ENCODE measurements around the gene CCND1.

CCND1 gene

DNA sequence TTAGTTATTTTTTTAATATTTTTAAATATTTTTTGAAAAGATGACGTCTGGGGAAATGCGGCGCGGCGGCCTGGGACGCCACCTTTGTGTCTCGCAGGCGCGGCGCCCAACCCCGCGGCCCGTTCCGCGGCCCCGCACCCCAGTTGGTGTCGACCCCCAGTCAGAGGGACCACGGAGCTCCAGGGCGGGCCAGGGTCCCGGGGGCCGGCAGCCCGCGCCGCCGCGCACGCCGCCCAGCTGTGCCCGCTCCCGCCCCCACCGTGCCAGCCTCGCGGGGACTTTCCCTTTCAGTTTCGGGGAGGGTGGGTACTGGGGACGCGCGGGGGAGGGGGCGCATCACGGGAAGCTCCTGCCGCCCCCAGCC is 1.6 kb downstream of the CCND1 start:
- peaks cover 47% of the 10 kb centered on the region for H3K36me3 ChIP-seq (ENCODE audit: insufficient read depth, insufficient read length, low read length)
- no peaks in the 10 kb centered on the region for H3K27me3 ChIP-seq (ENCODE audit: insufficient read depth, insufficient read length)
- no peak for DNase-seq (ENCODE audit: low read depth, low spot score)
- H3K4me3 ChIP-seq (ENCODE audit: insufficient read length, low read depth) = peak overlapping the region; percentile 55
- no peaks in the 10 kb centered on the region for H3K9me3 ChIP-seq (ENCODE audit: insufficient read depth, low read length)
- peak overlapping the region; percentile 79 for H3K9ac ChIP-seq (ENCODE audit: insufficient read length, low read depth)
- TF ChIP-seq ZNF274 (IDR thresholded peaks at IDR 0.05; ENCODE audit: low read depth, low read length) (no peak), YY1 (IDR thresholded peaks at IDR 0.05; ENCODE audit: insufficient read depth, insufficient read length) (no peak), SUZ12 (IDR thresholded peaks at IDR 0.05; ENCODE audit: extremely low read depth, insufficient read depth, insufficient read length) (no peak)
- H3K4me1 ChIP-seq (ENCODE audit: insufficient read depth, insufficient read length) = peaks cover 20% of the 10 kb centered on the region

DNA sequence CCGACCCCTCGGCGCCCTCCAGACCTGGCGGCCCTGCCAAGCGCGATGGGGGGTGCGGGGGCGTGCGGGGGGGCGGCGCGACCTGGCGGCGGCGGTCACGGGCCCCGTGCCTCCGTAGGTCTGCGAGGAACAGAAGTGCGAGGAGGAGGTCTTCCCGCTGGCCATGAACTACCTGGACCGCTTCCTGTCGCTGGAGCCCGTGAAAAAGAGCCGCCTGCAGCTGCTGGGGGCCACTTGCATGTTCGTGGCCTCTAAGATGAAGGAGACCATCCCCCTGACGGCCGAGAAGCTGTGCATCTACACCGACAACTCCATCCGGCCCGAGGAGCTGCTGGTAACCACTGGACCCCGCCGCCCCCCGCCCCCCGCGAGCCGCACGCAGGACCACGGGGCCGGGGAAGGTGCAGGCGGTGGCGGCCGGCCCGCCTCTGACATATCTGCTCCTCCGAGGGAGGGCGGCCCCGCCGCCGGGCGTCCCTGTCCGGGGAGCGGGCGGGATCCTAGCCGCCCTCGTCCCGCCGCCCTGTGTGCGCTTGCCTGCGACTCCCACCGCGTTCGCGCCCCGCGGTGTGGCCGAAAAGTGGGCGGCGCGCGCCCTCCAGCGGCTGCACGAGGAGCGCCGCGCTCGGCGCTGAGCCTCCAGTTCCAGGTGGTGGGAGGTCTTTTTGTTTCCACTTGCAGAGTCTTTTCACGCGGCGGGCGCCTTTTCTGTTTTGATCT is 2.1 kb downstream of the CCND1 start:
- TF ChIP-seq ZNF274 (IDR thresholded peaks at IDR 0.05; ENCODE audit: low read depth, low read length) = no peak
- H3K9ac ChIP-seq (ENCODE audit: insufficient read length, low read depth) = peak overlapping the region; percentile 79
- H3K27me3 ChIP-seq (ENCODE audit: insufficient read depth, insufficient read length) = no peaks in the 10 kb centered on the region
- H3K9me3 ChIP-seq (ENCODE audit: insufficient read depth, low read length) = no peaks in the 10 kb centered on the region
- peak overlapping the region; percentile 55 for H3K4me3 ChIP-seq (ENCODE audit: insufficient read length, low read depth)
- peaks cover 52% of the 10 kb centered on the region for H3K36me3 ChIP-seq (ENCODE audit: insufficient read depth, insufficient read length, low read length)
- H3K4me1 ChIP-seq (ENCODE audit: insufficient read depth, insufficient read length) = peaks cover 20% of the 10 kb centered on the region
- no peak for DNase-seq (ENCODE audit: low read depth, low spot score)

DNA sequence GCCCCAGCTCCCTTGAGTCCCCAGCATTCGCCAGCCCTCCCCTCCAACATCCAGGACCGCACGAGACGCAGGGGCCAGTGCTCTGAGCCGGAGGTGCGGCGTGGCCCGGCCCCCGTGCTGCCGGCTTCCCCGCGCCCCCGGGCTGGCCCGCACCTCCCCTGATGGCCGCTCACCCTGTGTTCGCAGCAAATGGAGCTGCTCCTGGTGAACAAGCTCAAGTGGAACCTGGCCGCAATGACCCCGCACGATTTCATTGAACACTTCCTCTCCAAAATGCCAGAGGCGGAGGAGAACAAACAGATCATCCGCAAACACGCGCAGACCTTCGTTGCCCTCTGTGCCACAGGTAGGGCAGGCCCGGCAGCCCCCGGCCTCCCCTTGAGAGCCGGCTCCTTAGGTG is 2.7 kb downstream of the CCND1 start:
- TF ChIP-seq YY1 (IDR thresholded peaks at IDR 0.05; ENCODE audit: insufficient read depth, insufficient read length) = no peak
- TF ChIP-seq ZNF274 (IDR thresholded peaks at IDR 0.05; ENCODE audit: low read depth, low read length) = no peak
- no peak for TF ChIP-seq SUZ12 (IDR thresholded peaks at IDR 0.05; ENCODE audit: extremely low read depth, insufficient read depth, insufficient read length)
- peak overlapping the region; percentile 55 for H3K4me3 ChIP-seq (ENCODE audit: insufficient read length, low read depth)
- no peaks in the 10 kb centered on the region for H3K9me3 ChIP-seq (ENCODE audit: insufficient read depth, low read length)
- DNase-seq (ENCODE audit: low read depth, low spot score) = no peak
- peaks cover 20% of the 10 kb centered on the region for H3K4me1 ChIP-seq (ENCODE audit: insufficient read depth, insufficient read length)
- H3K27me3 ChIP-seq (ENCODE audit: insufficient read depth, insufficient read length) = no peaks in the 10 kb centered on the region
- H3K9ac ChIP-seq (ENCODE audit: insufficient read length, low read depth) = peak overlapping the region; percentile 79
- peaks cover 58% of the 10 kb centered on the region for H3K36me3 ChIP-seq (ENCODE audit: insufficient read depth, insufficient read length, low read length)

DNA sequence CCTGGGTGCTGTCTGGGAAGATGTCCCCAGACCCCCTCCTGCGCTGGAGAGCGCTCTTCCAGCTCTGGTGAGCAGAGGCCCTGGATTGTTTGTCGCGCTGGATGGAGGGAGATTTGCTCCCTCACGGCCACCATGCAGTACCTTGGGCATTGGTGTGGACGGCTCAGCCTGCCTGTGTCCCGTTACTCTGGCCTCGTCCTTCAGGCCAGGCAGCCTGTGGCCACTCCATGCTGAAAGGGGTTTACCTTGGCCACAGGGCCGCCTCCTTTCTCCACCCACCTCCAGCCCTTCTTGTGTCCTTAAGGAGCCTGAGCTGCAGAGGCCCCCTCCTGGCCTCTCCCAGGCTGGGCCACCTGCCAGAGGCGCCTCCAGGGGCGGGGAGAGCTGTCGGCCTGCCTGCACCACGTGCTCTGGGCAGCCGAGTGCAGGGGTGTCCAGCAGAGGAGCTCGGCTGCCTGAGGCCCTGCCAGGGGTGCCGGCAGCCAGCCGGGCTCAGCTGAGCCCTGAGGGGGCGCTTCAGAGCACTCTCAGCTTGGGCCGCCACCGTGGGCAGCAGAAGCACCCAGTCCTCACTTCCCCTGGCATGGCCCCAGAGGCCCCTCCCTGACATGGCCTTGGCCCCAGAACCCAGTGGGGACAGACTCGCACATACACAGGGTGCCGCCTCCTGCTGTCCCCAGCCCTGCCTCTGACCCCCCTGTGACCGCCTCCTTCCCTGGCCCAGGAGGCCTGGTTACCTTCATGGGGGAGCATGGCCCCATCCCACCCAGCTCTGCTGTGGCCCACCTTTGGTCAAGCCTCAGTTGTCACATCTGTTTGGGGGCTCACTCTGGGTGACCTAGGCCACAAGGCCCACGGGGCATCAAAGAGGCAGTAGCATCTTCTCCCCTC is 3.4 kb downstream of the CCND1 start:
- H3K9me3 ChIP-seq (ENCODE audit: insufficient read depth, low read length) = no peaks in the 10 kb centered on the region
- no peak for DNase-seq (ENCODE audit: low read depth, low spot score)
- peaks cover 65% of the 10 kb centered on the region for H3K36me3 ChIP-seq (ENCODE audit: insufficient read depth, insufficient read length, low read length)
- peak overlapping the region; percentile 79 for H3K9ac ChIP-seq (ENCODE audit: insufficient read length, low read depth)
- peak overlapping the region; percentile 55 for H3K4me3 ChIP-seq (ENCODE audit: insufficient read length, low read depth)
- H3K27me3 ChIP-seq (ENCODE audit: insufficient read depth, insufficient read length) = no peaks in the 10 kb centered on the region
- TF ChIP-seq SUZ12 (IDR thresholded peaks at IDR 0.05; ENCODE audit: extremely low read depth, insufficient read depth, insufficient read length) (no peak), YY1 (IDR thresholded peaks at IDR 0.05; ENCODE audit: insufficient read depth, insufficient read length) (no peak), ZNF274 (IDR thresholded peaks at IDR 0.05; ENCODE audit: low read depth, low read length) (no peak)
- peaks cover 20% of the 10 kb centered on the region for H3K4me1 ChIP-seq (ENCODE audit: insufficient read depth, insufficient read length)

DNA sequence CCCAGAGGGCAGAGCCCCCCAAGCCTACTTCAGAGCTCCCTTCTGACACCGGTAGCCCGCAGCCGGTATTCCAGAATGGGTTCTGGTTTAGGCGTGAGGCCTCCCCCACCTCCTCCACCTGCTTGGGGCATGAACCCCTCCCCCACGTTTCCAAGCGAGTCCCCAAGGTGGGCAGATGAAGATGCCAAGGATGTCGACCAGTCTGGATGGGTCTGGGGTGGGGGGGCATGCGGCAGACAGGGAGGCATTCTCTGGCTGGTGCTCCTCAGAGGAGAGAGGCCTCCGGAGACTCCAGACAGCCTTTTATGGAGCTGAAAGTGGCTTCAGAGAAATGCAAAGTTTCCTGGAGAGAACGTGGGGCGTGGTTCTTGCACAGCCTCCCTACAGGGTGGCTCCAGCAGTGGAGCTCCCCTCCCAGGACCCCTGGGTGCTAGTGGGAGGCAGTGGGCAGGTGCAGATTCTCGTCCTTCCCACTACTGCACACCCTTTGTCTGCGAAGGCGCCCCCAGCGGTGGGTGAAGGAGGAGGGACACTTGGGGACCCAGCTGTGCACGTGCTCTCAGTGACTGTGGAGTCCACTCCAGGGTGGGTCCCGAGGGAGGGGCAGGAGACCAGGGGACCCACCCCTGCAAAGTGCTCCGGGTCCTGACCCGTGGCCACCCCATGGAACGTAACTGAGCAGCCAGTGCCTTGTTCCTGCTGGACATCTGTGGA is 4.2 kb downstream of the CCND1 start:
- Histone ChIP-seq H3K4me1 (ENCODE audit: insufficient read depth, insufficient read length) (peaks cover 22% of the 10 kb centered on the region), H3K27me3 (ENCODE audit: insufficient read depth, insufficient read length) (no peaks in the 10 kb centered on the region), H3K36me3 (ENCODE audit: insufficient read depth, insufficient read length, low read length) (peaks cover 73% of the 10 kb centered on the region), H3K9me3 (ENCODE audit: insufficient read depth, low read length) (no peaks in the 10 kb centered on the region), H3K4me3 (ENCODE audit: insufficient read length, low read depth) (no peak overlapping the region), H3K9ac (ENCODE audit: insufficient read length, low read depth) (peak overlapping the region; percentile 64)
- no peak for DNase-seq (ENCODE audit: low read depth, low spot score)
- no peak for TF ChIP-seq YY1 (IDR thresholded peaks at IDR 0.05; ENCODE audit: insufficient read depth, insufficient read length)
- TF ChIP-seq SUZ12 (IDR thresholded peaks at IDR 0.05; ENCODE audit: extremely low read depth, insufficient read depth, insufficient read length) = no peak

DNA sequence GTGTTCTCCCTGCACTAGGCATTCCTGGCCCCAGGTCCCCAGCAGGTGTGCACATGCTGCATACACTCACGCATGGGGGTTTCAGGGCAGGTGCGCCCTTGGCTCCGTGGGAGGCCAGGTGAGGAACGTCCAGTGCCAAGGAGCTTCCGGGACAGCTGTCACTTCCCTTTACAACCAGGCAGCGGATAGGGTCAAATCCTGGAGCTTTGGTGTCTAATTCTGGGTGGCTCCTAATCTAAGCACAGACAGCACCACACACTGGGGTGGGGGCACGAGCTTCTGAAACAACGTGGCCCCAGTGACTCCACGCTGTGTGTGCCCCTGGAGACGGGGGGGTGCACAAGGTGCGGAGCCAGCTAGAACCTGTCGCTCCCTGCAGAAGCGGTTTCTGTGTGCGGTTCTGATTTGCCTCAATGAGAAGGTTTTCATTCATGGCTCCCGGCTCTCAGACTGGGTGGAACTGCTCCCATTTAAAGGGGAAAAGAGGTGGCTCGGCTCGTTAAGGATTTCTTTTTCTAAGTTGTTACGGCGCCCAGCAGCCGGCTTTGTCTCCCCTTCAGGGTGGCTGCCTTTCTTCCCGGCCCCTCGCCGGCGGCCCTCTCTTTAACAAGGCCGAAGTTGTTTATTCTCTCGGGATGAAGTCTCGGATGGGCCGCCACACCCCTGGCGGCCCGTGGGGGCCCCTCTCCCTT is 5.0 kb downstream of the CCND1 start:
- no peak for TF ChIP-seq SUZ12 (IDR thresholded peaks at IDR 0.05; ENCODE audit: extremely low read depth, insufficient read depth, insufficient read length)
- no peak for DNase-seq (ENCODE audit: low read depth, low spot score)
- Histone ChIP-seq H3K27me3 (ENCODE audit: insufficient read depth, insufficient read length) (no peaks in the 10 kb centered on the region), H3K36me3 (ENCODE audit: insufficient read depth, insufficient read length, low read length) (peaks cover 80% of the 10 kb centered on the region), H3K9me3 (ENCODE audit: insufficient read depth, low read length) (no peaks in the 10 kb centered on the region), H3K9ac (ENCODE audit: insufficient read length, low read depth) (peak overlapping the region; percentile 64), H3K4me1 (ENCODE audit: insufficient read depth, insufficient read length) (peaks cover 25% of the 10 kb centered on the region), H3K4me3 (ENCODE audit: insufficient read length, low read depth) (no peak overlapping the region)
